CD4-positive, alpha-beta T cell treated with Interleukin-4 for 4 hours (primary cell): ENCODE measurements around the gene ENDOV.

Experiments used
- DNase-seq: peaks from one replicate; pipeline ENCODE4 v3.0.0-alpha.2; 2020

Gene ENDOV

DNA sequence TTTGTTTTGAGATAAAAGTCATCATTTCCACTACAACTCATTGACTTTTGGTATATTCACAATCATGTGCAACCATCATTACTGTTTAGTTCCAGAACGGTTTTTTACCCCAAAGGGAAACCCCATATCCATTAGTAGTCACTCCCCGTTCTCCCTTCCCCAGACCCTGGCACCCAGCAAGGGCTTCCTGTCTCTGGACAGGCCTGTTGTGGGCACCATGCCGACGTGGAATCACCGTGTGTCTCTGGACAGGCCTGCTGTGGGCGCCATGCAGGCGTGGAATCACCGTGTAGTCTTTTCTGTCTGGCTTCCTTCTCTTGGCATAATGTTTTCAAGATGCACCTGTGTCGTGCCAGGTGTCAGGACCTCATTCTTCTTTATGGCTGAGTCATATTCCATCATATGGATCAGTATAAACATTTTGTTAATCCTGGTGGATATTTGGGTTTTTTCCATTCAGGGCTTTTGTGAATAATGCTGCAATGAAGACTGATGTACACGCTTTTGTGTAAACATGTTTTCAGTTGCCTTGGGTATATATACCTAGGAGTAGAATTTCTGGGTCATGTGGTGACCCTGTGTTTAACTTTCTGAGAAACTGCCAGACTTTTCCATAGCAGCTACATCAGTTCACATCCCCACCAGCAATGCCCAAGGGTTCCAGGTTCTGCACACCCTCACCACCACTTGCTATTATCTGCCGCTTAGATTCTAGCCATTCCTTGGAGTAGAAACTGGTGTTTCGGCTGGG lies 19.1 kb downstream of the ENDOV start:
- no peak for DNase-seq

DNA sequence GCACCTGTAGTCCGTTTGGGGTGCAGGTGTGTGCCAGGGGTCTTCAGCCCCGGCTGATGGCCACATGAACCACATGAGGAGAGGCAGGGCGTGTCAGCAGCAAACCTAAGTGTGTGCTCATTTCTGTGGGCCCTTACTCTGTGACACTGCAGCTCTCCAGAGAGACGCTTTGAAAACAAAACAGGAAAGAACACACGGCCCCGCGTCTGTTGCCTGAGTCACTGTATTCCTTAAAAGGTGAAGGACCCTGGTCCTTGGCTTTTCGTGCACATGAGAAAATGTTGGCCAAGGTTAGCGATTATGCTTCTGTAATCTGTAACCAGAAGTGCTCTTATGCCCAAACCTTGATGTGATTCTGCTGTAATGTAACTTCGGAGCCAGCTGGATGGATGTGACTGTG lies 22.6 kb downstream of the ENDOV start:
- no peak for DNase-seq

DNA sequence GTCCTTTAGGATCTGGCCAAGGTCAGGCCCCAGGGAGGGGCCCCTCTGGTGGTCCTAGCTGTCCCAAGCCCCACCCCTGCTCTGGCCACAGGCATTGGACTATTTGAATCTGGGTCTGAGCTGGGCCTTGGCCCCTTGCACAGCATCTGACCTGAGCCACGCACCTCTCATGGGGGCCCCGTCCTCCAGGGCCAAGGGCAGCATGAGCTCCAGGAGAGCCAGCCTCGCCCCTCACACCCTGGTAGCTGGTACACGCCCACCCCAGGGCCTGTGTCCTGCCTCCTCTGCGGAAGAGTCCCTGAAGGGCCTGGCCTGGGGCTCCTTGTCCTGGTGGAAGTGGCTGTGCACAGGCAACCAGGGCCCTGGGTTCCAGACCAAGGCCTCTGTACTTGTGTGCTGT lies 23.8 kb downstream of the ENDOV start:
- no peak for DNase-seq

DNA sequence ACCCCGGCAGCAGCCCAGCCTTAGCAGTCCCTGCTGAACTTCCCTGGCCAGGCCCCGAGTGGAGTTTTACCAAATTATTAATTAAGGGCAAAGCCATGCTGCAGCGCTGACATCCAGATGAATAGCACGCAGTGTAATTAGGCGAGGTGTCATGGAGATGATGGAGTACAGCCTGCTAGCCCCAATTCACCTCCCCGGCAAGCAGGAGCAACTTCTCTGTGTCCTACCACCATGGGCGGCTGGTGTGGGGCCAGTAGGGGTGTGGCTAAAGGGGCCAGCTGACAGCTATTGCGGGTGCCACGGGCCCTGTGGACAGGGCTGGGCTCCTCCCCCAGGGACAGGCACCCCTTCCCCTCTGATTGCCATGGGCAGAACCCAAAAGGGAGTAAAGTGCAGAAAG lies 24.5 kb downstream of the ENDOV start:
- DNase-seq, result no peak

DNA sequence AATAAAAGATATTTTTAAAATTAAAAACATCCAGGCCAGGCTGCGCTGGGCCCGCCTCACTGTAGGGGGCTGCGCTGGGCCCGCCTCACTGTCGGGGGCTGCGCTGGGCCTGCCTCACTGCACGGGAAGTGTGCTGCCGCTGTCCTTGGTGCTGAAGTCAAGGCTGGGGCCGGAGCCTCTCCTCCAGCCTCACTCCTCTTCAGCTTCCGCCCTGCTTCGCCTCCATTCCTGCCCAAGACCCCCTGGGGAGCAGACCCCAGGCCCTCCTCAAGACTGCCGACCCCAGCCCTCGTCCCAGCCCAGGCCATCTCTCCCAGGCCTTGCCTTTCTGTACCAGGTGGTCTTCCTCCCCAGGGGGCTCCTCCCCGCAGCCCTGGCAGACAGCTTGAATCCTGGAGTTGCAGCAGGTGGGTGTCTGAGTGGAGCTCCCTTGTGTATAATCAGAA lies 26.2 kb downstream of the ENDOV start:
- peak; percentile 9 for DNase-seq

DNA sequence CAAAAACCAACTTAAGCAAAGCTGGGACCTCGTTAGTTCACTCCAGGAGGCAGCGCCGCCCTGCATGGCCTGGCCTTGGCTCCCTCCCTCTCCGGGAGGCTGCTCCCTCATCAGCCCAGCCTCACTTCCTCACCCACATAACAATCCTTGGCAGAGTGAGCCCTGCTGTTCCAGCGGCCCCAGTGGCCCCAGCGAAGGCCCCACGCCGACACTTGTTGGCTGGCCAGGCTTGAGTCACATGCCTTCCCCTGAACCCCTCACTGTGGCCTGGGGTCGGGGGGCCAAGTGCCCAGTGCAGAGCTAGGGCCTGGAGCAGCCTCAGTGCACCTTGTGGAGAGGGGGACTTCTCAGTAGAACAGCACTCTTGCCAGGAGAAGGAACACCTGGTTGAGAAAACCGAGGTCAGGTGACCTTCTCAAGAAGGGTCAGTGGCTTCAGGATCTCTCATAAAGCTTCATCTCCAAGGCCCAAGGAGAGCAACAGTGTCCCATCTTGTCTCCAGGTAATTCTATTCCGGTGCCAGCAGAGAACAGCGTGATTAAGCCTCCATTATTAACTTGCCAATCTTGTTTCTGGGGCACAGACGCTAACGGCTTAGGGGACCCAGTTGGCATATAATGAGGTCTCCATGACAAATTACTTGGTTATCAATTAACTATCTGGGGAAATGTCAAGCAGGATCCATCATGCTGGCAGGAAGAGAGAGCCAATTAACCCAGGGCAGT lies 26.8 kb downstream of the ENDOV start:
- no peak for DNase-seq

DNA sequence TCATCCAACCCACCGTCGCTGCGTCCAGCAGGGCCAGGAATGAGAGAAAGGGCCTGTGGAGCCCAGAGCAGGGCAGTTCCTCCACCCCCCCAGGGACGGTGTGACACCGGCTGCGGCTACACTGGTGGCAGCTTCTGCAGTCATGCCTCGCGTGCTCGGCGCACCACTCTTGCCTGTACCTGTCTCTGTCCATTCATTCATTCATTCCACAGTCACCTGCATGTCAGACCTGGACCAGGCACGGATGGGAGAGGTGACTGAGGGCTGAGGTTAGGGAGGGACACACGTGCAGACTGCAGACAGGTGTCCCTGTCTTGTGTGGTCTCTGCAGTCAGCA lies 27.3 kb downstream of the ENDOV start:
- DNase-seq, result no peak

DNA sequence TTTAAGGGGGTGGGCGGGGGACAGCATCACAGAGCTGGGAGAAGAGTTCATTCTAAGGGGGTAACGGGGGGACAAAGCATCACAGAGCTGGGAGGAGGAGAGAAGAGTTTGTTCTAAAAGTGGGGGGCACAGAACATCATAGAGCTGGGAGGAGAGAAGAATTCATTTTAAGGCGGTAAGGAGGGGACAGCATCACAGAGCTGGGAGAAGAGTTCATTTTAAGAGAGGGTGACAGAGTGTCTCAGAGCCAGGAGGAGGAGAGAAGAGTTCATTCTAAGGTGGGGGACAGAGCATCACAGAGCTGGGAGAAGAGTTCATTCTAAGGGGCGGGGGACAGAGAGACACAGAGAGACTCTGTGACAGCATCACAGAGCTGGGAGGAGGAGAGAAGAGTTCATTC lies 27.8 kb downstream of the ENDOV start:
- no peak for DNase-seq

DNA sequence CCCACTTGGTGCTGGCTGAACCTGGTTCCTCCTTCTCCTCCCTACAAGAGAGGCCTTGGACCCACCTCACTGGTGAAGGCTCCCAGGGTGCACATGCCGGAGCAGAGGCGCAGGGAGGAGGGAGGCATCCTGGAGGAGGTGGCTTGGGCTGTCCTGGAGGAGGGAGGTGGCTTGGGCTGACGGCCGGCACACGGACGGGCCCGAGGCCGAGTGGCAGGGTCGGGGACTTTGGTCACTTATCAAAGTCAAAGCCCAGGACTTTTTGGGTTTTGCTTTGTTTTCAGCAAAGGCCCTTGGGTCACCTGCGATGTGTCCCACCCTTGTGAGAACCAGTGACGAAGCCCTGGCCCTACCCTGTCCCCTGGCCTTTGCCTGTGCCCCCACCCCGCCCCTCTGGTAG lies 28.5 kb downstream of the ENDOV start:
- no peak for DNase-seq

DNA sequence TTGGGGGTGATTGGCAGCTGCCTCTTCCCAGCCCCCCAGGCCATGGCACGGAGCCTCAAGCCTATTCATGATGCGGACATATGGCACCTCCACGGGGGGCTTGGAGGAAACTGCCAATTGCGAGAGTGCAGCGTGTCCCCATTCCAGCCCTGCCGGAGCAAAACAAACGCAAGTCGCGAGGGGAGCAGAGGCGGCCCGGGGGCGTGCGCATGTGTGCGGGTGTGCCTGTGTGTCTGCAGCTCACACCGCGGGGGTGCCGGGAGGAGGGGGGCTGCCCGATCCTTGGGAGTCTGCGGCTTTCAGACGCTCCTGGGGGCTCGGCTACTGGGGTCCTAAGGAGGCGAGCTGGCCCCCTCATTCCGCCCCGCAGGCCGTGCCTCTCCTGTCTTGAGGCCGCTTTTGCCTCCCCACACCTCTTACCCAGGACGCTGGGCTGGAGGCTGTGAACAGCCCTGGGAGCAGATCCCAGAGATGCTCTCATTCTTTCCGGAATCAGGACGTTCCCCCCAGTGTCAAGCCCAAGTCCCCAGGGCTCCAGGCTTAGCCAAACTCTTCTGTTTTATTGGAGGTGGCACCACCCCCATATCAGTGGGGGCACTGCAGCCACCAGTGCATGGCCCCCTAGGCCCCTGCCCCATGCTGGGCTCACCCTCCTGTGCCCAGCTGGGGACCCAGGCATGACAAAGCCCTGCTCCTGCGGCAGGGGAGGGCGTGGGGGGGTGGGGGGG lies 29.1 kb downstream of the ENDOV start:
- DNase-seq, result no peak

DNA sequence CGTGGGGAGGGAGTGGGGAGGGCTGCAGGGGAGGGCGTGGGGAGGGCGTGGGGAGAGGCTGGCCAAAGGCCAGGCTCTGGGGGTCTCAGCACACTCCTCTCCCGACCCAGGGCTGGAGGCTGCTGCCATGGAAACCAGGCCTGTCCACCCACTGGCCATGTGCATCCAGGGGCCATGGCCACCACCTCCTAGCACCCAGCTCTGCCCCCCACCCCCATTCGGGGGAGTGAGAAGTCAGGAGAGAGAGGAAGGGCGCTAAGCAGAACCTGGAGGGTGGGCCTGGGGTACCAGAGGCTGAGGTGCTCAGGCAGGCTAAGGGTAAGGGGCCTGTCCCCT lies 29.6 kb downstream of the ENDOV start:
- DNase-seq, result no peak

DNA sequence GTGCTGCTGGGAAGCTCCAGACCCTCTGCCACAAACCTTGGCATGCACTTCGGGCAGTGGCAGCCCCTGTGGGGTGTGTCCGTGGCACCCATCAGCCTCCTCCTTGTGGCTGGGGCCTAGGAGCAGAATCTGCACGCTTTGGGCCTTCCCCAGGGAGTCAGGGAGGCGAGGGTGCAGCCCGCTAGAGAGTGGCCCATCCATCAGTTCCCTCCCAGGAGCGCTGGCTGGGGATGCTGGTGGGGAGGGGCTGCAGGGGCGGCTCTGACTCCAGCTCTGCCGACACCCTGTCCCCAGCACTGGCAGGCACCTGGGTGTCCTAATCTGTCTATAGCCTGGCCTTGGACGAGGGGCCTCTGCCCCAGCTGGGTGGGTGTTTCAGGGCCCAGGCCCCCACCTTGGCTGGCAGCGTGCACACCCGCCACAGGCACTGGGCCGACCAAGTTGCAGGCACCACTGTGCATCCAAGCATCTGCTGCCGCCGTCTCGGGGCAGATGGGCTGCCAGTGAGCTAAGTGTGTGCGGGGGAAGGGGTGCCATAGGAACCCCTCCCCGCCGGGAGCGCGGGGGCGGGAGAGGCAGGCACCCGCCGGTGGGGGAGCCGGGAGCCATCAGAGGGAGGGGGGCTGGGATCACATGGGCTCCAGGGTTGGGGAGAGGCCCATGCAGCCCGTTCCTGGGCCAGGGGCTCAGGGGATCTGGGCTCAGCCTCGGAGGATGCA lies 30.2 kb downstream of the ENDOV start:
- DNase-seq, result no peak

DNA sequence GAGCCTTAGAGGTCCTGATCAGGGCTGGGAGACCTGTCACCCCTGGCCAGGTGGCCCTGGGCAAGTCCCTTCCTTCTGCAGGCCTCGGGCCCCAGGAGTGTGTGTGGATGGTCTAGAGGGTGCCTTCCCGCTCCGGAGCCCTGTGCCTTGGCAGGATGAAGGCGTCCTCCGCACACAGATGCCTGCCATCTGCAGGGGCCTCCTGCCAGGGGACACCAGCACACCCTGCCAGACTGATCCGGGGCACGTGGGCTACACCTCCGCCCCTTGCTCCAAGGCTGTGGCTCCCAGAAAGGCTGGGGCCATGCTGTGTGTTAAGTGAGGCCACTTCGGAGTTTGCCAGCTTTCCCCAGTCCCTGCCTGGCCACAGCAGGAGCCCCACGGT lies 30.8 kb downstream of the ENDOV start:
- no peak for DNase-seq

DNA sequence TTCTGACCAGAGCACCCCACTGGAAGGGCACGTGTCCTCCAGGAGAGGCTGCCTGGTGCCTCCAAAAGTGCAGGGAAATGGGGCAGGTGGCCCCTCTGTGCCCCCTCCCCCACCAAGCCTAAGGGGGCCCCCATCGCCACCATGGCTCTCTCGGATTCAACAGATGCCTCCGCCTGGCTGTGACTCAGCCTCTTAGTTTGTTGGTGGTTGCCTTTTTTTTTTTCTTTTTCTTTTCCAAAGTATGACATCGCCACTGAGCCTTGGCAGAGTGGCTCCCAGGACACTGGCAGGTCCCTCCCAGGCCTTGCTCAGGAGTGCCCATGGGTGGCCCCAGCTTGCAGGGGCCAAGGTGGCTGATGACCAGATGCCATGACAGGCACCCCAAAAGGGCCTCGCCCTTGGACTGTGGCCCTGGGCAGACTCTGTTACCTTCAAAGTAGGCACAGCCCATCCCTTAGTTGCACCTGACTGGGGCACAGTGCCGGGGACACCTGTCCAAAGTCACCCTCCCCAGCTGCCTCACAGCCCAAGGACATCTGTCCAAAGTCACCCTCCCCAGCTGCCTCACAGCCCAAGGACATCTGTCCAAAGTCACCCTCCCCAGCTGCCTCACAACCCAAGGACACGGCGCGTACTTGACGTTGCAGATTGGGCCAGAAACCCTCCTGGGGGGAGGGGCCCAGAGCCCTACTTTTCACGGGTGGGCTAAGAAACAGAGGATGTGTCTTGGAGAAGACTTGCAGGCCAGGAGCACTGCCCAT lies 31.9 kb downstream of the ENDOV start:
- no peak for DNase-seq

DNA sequence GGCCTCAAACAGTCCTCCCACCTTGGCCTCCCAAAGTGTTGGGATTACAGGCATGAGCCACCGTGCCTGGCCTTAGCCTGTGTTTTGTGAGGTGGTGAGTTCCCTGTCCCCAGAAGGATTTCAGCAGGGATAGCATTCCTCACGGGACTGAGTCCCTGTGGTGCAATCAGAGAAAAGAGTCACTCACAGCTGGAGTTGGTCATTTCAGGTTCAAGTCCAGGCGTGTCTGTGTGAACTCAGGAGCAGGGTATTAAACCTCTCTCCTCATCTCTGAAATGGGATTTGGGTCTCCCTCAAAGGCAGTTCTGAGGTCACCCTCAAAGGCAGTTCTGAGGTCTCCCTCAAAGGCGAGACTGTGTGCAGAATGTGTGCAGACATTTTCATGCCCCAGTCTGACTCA lies 32.8 kb downstream of the ENDOV start:
- no peak for DNase-seq

DNA sequence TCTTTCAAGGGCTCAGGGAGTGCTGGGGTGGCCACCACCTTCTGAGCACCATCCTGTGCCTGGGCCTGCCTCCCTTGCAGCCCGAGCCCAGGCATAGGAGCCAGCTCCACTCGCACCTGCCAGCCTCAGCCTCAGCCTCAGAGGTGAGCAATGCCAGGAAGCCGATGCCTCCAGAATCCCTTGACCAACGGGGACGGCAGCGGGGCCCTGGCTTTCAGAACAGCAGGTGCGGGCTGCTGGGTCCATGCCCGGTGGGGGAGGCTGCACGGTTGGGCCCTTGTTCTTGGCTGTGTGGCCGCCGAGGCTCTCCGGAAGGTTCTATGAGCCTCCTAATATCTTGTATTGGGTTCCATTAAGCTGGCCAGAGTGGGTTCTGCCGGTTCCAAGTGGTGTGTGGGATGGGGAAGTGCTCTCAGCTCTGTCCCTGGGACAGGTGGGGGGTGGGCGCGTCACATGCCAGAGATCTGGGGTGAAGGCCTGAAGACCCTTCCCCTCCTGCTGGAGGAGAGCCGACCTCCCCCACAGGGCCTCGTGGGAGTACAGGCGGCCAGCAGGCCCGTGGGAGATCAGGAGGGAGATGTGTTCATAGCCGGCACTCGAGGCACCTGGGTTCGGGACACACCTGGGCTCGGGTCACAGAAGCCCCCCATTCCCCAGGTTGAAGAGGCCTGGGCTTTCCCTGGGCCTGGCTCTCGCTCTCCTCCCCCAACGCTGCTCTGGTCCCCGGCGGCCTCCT lies 34.4 kb downstream of the ENDOV start:
- DNase-seq, result no peak

DNA sequence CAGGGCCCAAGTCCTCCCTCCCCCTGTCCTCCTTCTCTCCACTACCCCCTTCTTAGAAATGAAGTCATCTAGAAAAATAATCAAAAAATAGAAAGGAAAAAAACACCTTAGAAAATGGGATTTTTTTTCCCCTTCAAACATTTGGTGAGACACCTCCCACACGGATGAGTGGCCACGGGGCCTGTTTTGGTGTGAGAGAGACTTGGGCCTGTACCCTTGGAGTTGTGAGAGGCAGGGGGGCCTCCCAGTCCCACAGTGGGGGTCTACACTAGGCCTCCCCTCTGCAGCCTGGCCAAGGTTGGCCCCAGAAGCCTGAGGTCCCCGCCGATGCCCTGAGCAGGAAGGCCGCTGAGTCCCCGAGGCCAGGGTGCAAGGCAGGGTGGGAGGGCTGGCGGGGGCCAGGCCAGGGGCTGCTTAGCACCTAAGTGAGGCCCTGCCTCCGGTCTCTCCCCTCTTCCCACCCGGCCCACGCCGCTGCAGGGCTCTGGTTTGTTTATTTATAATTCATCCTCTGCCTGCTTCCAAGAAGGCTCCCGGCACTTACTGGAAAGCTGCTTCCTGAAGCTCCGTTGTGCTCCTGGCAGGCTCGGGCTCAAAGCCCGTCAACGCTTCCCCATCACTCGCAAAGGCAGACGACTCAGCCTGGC lies 35.1 kb downstream of the ENDOV start:
- no peak for DNase-seq

DNA sequence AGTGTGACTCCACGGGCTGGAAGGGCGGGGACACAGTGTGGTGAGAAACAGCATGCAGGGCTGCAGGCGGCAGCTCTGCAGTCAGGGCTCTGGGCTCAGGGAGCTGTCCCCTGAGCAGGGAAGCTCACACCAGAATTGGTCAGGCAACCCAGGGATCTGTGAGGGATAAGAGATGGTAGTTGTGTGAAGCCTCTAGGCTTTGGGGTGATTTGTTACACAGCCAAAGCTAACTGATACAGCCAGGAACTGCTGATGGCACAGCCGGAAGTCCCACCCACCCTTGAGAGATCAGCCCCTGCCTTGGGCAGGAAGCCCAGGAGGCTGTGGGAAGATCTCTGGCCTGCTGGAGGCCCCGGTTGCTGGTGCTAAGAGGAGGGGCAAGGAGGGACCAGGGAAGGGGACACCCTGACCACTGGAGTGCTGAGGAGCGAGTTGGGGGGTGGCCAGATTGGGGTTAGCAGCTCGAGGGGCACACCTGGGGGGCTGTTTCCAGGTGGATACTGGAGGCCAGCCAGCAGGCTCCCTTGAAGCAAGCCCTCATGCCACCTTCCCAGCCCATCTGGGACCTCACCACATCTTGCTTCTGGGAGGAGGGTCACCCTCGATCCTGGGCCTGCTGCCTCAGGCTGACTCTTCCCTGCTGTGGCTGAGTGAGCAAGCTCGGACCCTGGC lies 36.3 kb downstream of the ENDOV start:
- DNase-seq, result no peak

DNA sequence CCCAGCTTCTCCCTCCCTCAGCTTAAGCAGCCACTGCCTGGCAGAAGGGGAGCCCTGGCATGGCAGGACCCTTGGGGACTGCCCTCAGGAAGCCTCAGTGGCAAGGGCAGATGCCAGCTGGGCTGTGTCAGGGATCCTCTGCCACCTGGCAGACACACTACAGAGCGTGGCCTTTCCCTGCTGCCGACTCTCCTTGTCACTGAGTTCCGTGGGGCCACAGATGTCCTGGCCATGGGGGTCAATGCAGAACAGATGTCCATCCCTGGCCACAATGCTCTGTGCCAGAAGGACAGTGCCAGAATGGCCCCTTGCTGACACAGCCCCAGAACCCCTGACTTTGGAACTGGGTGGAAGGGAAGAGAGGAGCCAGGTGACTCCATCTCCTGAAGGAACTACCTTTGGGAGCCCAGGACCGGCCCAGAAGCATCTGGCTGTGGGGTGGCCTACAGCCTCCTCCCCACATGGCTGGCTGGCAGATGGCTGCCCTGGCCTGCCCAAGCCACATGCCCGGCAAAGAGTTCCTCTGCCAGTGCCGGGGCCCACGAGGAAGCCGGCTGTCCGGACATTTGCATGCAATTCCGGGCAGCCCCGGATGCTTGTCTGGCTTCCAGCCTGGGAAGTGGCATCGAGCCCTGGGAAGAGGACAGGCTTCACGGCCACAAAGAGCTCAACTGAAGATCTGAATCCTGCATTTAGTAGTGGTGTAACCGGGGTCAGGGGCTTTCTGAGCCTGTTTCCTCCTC lies 37.4 kb downstream of the ENDOV start:
- DNase-seq, result no peak
